HL-60 (cell line): ENCODE results near the gene CAMK2B.

ENCODE experiments used
- DNase-seq, 2 experiments: peaks; one replicate each; pipeline ENCODE4 v3.0.0-alpha.2; 2010 to 2020; ENCODE audit warnings: low read depth in 1 of 2, low spot score in 1 of 2
- H3K27ac ChIP-seq: fragments of 250-450 bp; sonication (Bioruptor Pico); replicated peaks from 2 replicates; pipeline ENCODE4 v1.5.1; 2020; ENCODE audit warnings: mild to moderate bottlenecking, moderate library complexity
- H3K27me3 ChIP-seq: fragments of 250-450 bp; sonication (Bioruptor Pico); 2 replicates; pipeline ENCODE4 v1.5.1; 2021; ENCODE audit warnings: mild to moderate bottlenecking, moderate library complexity; ENCODE audit not compliant: insufficient read depth, poor library complexity, severe bottlenecking
- H3K4me3 ChIP-seq: replicated peaks from 2 replicates; pipeline ENCODE4 v1.5.1; 2011; ENCODE audit warnings: mild to moderate bottlenecking, control low read depth, low read length; ENCODE audit not compliant: insufficient read depth
- CTCF ChIP-seq: IDR thresholded peaks from one replicate; pipeline ENCODE4 v1.5.1; 2011; ENCODE audit warnings: low read length, control low read depth, inconsistent platforms; ENCODE audit not compliant: insufficient read depth
- GABPA ChIP-seq: IDR thresholded peaks from 2 replicates; pipeline ENCODE4 v1.6.1; 2012; ENCODE audit warnings: low read depth
- POLR2AphosphoS5 ChIP-seq: IDR thresholded peaks from 2 replicates; pipeline ENCODE4 v1.6.1; 2012; ENCODE audit warnings: low read depth
- REST ChIP-seq: IDR thresholded peaks from 2 replicates; pipeline ENCODE4 v1.6.1; 2012; ENCODE audit warnings: low read depth; ENCODE audit not compliant: insufficient replicate concordance
- SPI1 ChIP-seq: IDR thresholded peaks from 2 replicates; pipeline ENCODE4 v1.6.1; 2012; ENCODE audit warnings: low read depth, mild to moderate bottlenecking, borderline replicate concordance

Gene CAMK2B

GRCh38 chr7:44211126-44211675 is 114.2 kb downstream of the CAMK2B start:
- Histone ChIP-seq H3K27me3 (no peaks in the 10 kb centered on the region), H3K4me3 (no peak overlapping the region), H3K27ac (no peak overlapping the region)
- TF ChIP-seq REST (no peak), GABPA (no peak)
- no peak for DNase-seq

- Histone ChIP-seq H3K4me3 (no peak overlapping the region), H3K27me3 (no peaks in the 10 kb centered on the region), H3K27ac (no peak overlapping the region)
- DNase-seq, result no peak
- TF ChIP-seq REST (no peak), POLR2AphosphoS5 (no peak), GABPA (no peak), CTCF (no peak), SPI1 (no peak)
These were observed 115.3 kb downstream of the CAMK2B start for GRCh38 chr7:44210107-44210506.

- TF ChIP-seq CTCF (no peak), SPI1 (no peak), GABPA (no peak), REST (no peak), POLR2AphosphoS5 (no peak)
- Histone ChIP-seq H3K4me3 (no peak overlapping the region), H3K27ac (no peak overlapping the region), H3K27me3 (no peaks in the 10 kb centered on the region)
- no peak for DNase-seq
These were observed 117.3 kb downstream of the CAMK2B start for GRCh38 chr7:44208085-44208484.

- H3K27me3 ChIP-seq, result no peaks in the 10 kb centered on the region
- no peak overlapping the region for H3K27ac ChIP-seq
- no peak overlapping the region for H3K4me3 ChIP-seq
- TF ChIP-seq GABPA, result no peak
- no peak for DNase-seq
These were observed 119.4 kb downstream of the CAMK2B start for GRCh38 chr7:44206008-44206407.
